ENCODE measurements around the gene DPP4. TPM values are rescaled to one million over a fixed set of nuclear protein-coding genes. Genes with fewer than 3 reads are reported as not detected.

Gene DPP4
- total and polyA plus RNA-seq, 8 donors: 28.0 to 105 (median 44.1) TPM

- no peaks in the 10 kb centered on the region for H3K9me3 ChIP-seq
- H3K27ac ChIP-seq: no peak overlapping the region
- no peak for ATAC-seq
- intact Hi-C loops (cut with DNase I): no loop called here
- no peaks in the 10 kb centered on the region for H3K36me3 ChIP-seq
- H3K27me3 ChIP-seq: no peaks in the 10 kb centered on the region
- no peak for DNase-seq
- H3K4me1 ChIP-seq: peaks cover 0 to 3% of the 10 kb centered on the region in 2 donors
- H3K4me3 ChIP-seq: no peak overlapping the region
- no peak for TF ChIP-seq CTCF (IDR thresholded peaks at IDR 0.05)
Observed at GRCh38 chr2:162086904-162087303, 12.9 kb upstream of the DPP4 start.

- intact Hi-C loops (cut with DNase I): no loop called here
- TF ChIP-seq CTCF (IDR thresholded peaks at IDR 0.05): no peak
- DNase-seq: no peak
Observed at GRCh38 chr2:162085090-162085891, 11.3 kb upstream of the DPP4 start.

GRCh38 chr2:162084536-162084935 lies 10.5 kb upstream of the DPP4 start:
- no peak for DNase-seq
- no peak for ATAC-seq
- intact Hi-C loops (cut with DNase I): no loop called here
- TF ChIP-seq CTCF (IDR thresholded peaks at IDR 0.05): no peak
- H3K4me3 ChIP-seq: no peak overlapping the region
- H3K27me3 ChIP-seq: no peaks in the 10 kb centered on the region
- H3K4me1 ChIP-seq: no peaks in the 10 kb centered on the region
- H3K27ac ChIP-seq: no peak overlapping the region
- H3K36me3 ChIP-seq: no peaks in the 10 kb centered on the region
- peaks cover under 1 to 7% of the 10 kb centered on the region in 2 donors for H3K9me3 ChIP-seq

More at GRCh38 chr2:162085090-162085891, 11.3 kb upstream of the DPP4 start:
- Histone ChIP-seq H3K9me3 (no peaks in the 10 kb centered on the region), H3K27me3 (no peaks in the 10 kb centered on the region), H3K27ac (no peak overlapping the region), H3K4me1 (no peaks in the 10 kb centered on the region), H3K36me3 (no peaks in the 10 kb centered on the region), H3K4me3 (no peak overlapping the region)
- ATAC-seq: no peak

GRCh38 chr2:162082681-162083080 lies 8.7 kb upstream of the DPP4 start:
- no peak overlapping the region for H3K27ac ChIP-seq
- no peaks in the 10 kb centered on the region for H3K36me3 ChIP-seq
- H3K27me3 ChIP-seq: no peaks in the 10 kb centered on the region
- no peaks in the 10 kb centered on the region for H3K4me1 ChIP-seq
- ATAC-seq (no peak), DNase-seq (no peak)
- peaks cover 5 to 21% of the 10 kb centered on the region in 2 donors for H3K9me3 ChIP-seq
- TF ChIP-seq CTCF (IDR thresholded peaks at IDR 0.05): no peak
- intact Hi-C loops (cut with DNase I): no loop called here
- H3K4me3 ChIP-seq: no peak overlapping the region

- no peak overlapping the region for H3K27ac ChIP-seq
- no peaks in the 10 kb centered on the region for H3K36me3 ChIP-seq
- TF ChIP-seq CTCF (IDR thresholded peaks at IDR 0.05): no peak
- intact Hi-C loops (cut with DNase I): no loop called here
- H3K27me3 ChIP-seq: no peaks in the 10 kb centered on the region
- no peak for DNase-seq
- no peaks in the 10 kb centered on the region for H3K4me1 ChIP-seq
- no peak for ATAC-seq
- H3K4me3 ChIP-seq: no peak overlapping the region
- peaks cover 5 to 21% of the 10 kb centered on the region in 2 donors for H3K9me3 ChIP-seq
Observed at GRCh38 chr2:162082036-162082435, 8.0 kb upstream of the DPP4 start.

Data from left lung (tissue), 10 donors.